CD4-positive, alpha-beta T cell treated with Interleukin-17A for 1 hour (primary cell): ENCODE results near the gene CLN6.
"Not testable (repeated sequence)": the region's sequence is repeated elsewhere in the genome, so short reads cannot be mapped to it uniquely, and the experiment has no call there.

Experiments used
- DNase-seq: peaks from one replicate; pipeline ENCODE4 v3.0.0-alpha.2; 2020

The CLN6 gene

DNA sequence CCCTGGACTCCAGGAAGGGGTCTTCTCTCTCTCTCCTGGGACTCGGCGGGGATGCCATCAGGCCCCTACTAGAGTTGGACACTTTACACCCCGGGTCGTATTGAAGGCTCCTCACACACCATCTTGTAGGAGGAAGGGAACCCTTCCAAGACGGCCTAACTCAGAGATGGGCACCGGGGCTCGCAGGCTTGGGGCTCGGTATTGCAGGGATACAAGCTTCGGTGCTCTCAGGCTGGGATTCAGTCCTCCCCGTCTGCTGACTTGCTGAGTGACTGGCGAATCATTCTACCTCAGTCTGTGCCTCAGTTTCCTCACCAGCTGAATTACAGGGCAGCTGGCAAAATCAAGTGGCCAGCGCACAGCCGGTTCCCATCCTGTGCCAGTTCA is 24.0 kb downstream of the CLN6 start:
- DNase-seq = no peak

- DNase-seq = no peak
Measured at GRCh38 chr15:68204776-68205557, 24.6 kb downstream of the CLN6 start, which contains the start of gene CALML4. TSS of gene CALML4 (minus strand) at chr15:68205332. CDS start at chr15:68205247, 85 bp downstream.

DNA sequence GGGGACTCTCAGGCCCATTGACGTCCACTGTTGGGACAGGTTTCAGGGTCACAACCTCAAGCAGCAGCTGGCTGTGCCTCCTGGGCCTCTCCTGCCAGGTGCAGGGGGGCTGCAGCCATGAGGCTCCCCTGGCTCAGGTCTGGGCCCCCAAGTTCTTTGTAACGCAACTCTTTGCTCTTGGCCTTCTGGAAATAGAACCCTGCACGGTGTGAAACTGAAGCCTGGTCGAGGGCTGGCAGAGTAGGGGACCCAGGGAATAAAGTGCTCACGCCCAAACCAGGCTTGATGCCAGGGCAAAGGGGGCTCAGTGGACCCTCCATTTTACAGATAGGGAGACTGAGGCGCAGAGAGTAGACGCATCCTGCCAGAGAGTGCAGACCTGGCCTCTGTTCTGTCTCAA is 25.2 kb downstream of the CLN6 start:
- no peak for DNase-seq

DNA sequence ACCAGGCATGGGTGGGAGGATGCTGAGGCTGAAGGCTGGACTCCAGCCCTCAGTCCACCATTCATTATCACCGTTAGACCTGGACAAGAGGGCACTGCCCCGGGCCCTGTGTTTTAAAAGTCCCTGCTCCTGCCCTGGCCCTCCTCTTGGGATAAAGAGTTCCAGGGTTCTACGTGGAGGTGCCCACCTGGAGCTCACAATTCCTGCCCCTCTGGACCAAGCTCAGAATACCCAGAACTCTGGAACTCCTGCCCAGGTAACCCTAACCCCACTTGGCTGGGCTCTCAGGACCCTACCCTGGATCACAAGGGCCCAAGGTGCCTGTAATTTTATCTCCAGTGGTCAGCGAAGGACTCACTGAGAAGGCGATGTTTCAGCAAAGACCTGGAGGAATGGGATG is 25.6 kb downstream of the CLN6 start:
- no peak for DNase-seq

- no peak for DNase-seq
Measured at GRCh38 chr15:68203486-68203885, 26.0 kb downstream of the CLN6 start.

DNA sequence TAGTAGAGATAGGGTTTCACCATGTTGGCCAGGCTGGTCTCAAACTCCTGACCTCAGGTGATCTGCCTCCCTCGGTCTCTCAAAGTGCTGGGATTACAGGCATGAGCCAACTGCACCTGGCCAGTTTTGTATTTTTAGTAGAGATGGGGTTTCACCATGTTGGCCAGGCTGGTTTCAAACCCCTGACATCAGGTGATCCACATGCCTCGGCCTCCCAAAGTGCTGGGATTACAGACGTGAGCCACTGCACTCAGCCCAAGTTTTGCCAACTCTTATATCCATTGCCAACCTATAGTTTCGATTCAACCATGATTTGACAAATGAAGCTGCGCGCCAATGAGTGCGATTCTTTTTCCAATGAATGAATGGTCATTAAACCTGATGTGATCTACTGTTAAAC is 26.5 kb downstream of the CLN6 start:
- DNase-seq = not testable (repeated sequence)

GRCh38 chr15:68201879-68202261 is 27.7 kb downstream of the CLN6 start:
- DNase-seq = no peak

- DNase-seq = no peak
Measured at GRCh38 chr15:68201153-68201878, 28.2 kb downstream of the CLN6 start.

- DNase-seq = no peak
Measured at GRCh38 chr15:68200016-68200861, 29.3 kb downstream of the CLN6 start.

- DNase-seq = no peak
Measured at GRCh38 chr15:68199340-68199739, 30.2 kb downstream of the CLN6 start.

- DNase-seq = no peak
Measured at GRCh38 chr15:68197661-68198437, 31.7 kb downstream of the CLN6 start.

GRCh38 chr15:68197170-68197492 is 32.4 kb downstream of the CLN6 start:
- DNase-seq = no peak

- no peak for DNase-seq
Measured at GRCh38 chr15:68196445-68197169, 32.9 kb downstream of the CLN6 start.

GRCh38 chr15:68195336-68196112 is 34.0 kb downstream of the CLN6 start:
- DNase-seq = no peak

DNA sequence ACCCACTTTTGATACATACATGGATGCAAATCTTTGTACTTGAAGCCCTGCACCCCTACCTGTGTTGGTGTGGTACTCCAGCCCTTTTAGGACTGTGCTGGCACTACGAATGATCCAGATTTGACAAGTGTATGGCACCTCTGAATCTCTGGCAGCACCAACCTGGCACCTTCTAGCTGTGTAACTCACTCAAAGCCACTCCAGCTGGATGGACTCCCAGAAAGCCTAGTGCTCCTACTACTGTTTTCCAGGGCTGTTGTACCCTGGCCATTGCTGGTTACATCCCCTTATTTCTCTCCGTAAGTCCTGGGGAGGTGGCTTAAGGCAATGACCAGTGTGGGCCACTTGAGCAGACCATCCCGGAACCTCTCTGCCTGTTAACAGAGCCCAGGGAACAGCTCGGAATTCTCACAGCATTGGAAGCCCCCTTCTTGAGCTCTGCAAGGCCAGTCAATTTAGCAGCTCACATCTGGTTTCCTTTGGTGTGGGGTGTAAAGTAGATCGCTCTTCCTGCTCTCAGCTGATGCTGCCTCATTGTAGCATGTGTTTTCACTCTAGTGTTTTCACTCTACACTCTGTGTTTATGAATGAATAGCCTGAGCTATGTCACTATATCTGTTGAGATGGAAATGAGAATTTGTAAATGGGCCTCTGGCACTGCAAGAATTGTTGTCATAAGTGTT is 36.6 kb downstream of the CLN6 start:
- no peak for DNase-seq

GRCh38 chr15:68192117-68192516 is 37.4 kb downstream of the CLN6 start:
- DNase-seq = no peak

- no peak for DNase-seq
Measured at GRCh38 chr15:68191555-68191954, 38.0 kb downstream of the CLN6 start.

DNA sequence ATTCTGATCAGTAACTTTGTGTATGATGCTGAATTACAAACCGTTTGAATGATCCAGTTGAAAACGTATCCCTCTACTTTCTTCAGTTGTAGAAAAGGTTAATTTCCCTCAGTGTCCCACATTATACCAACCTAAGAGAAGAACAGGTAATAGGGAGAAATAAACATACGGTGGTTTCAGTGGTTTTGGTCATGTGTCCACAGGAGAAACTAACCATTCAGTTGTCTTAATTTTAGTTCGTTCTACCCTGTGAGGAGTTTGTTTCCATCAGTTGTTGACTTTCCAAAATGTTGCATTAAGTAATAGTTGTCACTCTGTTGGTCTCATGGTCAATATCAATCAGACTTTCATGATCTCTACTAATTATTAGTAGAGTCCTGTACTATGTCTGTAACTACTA is 39.5 kb downstream of the CLN6 start:
- DNase-seq = no peak

GRCh38 chr15:68188647-68189046 is 40.9 kb downstream of the CLN6 start:
- DNase-seq = no peak

- DNase-seq = no peak
Measured at GRCh38 chr15:68187559-68187958, 42.0 kb downstream of the CLN6 start.
